GM19193 (cell line): ENCODE results near the gene AHCTF1.

ENCODE experiments used
- POLR2A ChIP-seq: IDR thresholded peaks from 4 replicates; pipeline ENCODE4 v1.6.1; 2011; ENCODE audit not compliant: insufficient read depth, insufficient read length; ENCODE audit errors: extremely low read depth

Gene AHCTF1

DNA sequence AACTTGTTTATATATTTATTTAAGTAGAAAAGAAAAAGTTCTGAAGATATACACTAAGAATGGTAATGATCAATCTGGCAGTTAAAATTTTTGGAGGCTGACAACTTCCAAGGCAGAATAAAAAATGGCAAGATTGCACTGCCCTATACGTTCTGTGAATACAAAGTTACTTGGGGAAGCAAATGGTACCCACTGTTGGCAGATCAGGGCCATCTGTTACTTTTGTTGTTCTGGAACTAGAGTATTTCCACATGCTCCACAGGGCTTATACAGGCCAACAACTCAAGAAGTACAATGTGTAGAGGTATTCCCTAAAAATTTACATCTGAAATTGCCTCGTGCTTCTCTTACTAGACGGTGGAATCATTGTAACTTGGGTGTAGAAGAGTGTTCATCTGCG lies 53.2 kb downstream of the AHCTF1 start:
- TF ChIP-seq POLR2A = no peak

DNA sequence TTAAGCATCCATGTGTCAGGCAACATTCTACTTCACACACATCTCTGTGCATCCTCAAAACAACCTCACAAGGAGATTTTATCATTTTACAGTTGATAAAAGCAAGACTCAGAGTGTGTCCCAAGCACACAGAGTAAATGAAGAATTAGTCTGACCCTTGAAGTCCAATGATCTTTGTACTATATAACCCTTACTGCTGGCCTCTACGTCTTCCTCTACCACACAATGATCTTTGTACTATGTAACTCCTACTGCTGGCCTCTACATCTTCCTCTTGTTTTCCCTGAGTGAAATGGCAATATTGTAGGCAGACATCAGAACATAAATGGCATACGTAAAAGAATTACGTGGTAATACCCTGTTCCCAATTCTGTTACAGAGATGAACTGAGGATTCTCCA lies 55.3 kb downstream of the AHCTF1 start:
- no peak for TF ChIP-seq POLR2A

DNA sequence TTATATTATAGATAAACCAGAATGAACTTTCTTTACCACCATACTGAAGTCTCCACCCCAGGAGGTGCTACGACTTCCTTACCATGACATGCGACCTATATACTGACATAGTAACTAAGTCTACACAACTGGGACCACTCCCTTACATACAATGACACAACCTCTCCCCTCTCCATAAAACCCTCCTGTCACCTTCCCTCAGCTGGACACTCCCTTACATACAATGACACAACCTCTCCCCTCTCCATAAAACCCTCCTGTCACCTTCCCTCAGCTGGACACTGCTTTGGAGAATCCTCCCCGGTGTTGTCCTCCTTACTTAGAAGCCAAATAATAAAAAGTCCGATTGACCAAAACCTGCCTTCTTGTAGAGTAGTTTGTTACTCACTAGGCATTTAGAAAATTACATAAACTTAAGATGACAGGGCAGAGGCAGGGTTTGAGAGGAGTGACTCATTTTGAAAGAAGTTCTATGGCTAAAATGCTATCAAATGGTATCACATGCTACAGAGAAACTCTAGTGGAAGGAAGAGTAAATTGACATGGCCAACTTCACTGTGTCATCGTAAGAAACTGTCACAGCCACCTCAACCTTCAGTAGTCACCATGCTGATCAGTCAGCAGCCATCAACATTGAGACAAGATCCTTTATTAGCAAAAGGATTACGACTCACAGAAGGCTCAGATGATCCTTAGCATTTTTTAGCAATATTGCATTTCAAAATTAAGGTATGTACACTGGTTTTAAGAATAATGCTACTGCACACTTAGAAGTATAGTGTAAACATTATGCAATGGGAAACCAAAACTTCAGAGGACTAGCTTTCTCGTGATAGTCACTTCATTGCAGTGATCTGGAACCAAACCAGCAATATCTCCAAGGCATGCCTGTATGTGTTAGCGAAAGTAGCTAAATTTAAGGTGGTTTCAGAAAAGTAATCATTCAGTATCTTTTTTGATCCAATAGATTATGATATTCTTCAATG lies 56.4 kb downstream of the AHCTF1 start:
- no peak for TF ChIP-seq POLR2A

DNA sequence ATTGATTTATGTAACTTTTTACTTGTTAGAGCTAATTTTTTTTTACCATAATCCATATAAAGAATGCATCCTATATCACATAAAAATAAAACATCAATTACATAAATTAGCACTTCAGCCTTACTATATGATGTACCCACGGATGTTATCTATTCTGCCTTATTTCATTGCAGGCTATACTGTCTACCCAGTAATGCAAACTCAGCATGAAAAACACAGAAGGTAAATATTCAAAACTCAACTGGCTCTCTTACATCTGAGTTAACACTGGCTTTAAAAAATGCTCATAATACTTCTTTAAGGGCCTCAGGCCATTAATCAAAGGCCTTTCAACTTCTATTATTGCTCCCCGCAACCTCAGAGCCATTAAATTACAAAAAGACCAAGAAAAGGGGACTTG lies 65.8 kb downstream of the AHCTF1 start:
- TF ChIP-seq POLR2A = no peak

DNA sequence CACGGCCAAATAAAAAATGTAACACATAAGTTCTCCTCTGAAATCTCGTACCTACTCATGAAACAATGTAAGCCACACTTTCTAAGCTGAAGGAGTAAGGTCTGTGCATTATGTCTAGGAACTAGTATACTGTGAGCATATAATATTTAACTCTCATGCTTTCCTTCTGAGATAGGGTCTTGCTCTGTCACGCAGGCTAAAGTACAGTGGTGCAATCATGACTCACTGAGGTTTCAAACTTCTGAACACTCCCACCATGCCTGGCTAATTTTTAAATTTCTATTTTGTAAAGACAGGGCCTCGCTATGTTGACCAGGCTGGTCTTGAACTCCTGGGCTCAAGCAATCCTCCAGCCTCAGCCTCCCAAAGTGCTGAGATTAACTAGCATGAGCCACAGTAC lies 71.3 kb downstream of the AHCTF1 start:
- no peak for TF ChIP-seq POLR2A

DNA sequence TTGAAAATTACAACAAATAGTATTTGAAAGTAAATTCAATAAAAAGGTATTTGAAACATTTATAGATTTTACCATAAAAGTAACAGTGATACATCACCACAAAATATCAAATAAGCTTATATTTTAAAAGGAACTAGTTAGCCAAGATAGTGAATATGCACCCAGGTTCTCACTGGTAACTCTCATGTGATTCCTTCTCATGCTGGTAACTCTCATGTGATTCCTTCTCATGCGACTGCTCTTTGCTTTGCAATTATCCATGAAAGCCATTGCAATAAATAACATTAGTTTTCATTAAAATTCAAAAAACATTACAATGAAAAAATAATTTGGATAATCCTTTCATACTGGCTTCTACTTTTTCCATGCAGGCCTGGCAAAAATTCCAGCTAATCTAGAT lies 75.4 kb downstream of the AHCTF1 start:
- TF ChIP-seq POLR2A = no peak

DNA sequence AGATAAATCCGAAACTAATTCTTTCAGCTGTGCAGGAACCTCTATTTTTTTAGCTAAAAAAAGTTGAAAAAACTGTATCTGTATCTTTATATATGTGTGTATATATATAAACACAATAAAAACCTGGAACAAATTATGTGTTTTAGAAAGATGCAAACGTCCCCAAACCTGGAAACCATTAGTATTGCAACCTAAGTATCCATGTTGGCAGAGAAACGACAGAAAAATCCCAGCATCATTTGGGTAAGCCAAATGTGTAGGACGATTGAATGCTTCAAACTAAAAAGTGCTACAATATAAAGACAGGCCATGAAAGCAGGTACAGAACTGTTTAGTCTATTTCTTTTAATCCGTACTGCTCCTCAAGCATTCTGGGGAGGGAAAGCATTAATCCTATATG lies 87.9 kb downstream of the AHCTF1 start:
- TF ChIP-seq POLR2A = no peak

DNA sequence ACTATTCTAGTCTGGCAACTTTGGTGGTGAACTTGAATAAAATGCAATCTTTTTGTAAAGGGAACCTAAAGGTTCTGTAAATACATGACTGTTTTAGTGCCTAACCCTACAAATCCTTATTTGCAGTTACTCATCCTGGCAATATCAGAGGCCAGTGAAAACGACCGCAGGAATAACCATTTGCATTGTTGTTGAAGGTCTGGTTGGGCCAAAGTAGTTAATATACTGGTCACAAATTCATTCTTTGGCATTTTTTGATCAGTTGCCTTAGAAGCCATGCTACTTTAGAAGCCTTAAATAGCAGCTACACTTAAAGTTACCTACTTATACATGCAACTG lies 93.7 kb downstream of the AHCTF1 start:
- no peak for TF ChIP-seq POLR2A

DNA sequence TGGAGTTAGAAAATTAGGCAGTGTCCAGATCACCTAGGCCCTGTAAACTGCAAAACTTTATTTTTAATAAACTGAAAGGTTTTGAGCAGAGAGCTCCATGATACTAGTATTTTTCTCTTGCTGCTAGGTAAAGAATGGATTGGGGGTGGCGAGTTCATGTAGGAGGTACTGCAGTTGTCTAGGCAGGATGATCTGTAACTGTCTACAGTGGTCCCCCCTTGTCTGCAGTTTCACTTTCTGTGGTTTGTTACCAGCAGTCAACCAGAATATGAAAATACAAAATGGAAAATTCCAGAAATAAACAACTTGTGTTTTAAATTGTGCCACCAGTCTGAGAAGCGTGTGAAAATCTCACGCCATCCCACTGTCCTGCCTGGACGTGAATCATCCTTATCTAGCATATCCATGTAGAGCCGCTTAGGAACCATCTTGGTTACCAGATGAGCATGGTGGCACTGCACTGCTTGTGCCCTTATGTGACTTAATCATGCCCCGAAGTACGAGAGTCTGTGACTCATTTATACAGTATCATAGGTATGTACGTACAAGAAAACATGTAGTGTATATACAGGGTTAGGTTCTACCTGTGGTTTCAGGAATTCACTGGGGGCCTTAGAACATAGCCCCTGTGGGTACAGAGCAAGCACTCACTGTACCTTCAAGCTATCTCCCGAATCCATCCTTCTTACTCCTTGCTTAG lies 94.2 kb downstream of the AHCTF1 start:
- no peak for TF ChIP-seq POLR2A

DNA sequence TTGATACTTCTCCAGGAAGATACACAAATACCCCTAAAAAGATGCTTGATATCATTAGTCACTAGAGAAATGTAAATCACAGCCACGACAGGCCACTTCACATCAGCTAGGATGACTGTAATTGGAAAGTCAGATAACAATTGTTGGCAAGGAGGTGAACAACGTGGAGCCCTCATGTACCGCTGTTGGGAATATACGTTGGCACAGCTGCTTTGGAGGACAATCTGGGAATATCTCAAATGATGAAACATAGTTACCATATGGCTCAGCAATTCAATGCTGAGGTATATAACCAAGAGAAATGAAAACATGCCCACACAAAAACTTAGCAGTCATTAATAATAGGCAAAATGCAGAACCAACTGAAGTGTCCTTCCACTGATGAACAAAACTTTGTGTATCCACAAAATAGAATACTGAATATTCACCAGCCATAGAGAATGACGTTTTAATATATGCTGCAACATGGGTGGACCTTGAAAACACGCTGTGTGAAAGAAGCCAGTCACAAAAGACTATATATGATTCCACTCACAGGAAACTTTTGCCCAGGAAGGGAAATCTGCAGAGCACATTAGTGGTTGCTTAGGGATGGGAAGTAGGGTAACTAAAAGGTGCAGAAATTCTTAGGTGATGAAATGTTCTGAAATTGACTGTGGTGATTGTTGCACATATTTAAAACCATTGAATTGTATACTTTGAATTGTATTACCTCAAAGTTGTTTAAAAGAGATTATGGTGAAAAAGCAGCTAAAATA lies 95.4 kb downstream of the AHCTF1 start:
- no peak for TF ChIP-seq POLR2A

DNA sequence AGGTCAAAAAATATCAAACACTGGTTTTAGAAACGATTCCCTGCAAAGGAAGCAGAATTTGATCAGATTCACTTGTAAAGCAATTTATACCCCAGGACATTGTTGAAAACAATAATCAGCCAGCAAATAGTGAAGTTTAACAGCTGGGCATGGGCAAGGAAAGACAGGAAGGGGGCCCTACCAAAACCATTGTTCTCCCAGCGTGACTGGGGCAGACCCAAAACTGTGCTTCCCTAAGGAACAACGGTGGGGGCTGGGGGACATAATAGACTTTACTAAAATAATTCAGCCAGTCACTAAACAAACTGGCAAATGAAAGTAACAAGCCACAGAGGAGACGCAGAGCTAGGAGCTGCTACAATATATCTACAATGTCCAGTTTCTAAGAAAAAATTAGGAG lies 100.2 kb downstream of the AHCTF1 start:
- no peak for TF ChIP-seq POLR2A

DNA sequence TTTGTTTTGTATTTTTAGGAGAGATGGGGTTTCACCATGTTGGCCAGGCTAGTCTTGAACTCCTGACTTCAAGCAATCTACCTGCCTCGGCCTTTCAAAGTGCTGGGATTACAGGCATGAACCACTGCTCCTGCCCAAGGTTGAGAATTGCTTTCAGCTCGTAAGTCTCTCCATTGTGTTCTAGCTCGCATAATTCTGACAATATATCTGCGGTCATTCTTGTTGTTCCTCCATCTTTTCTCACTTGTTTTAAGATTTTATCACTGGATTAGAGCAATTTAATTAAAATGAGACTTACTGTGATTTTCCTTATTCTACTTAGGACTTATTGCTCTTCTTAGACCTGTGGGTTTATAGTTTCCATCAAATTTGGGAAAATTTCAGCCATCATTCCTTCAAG lies 102.9 kb downstream of the AHCTF1 start:
- TF ChIP-seq POLR2A = no peak

DNA sequence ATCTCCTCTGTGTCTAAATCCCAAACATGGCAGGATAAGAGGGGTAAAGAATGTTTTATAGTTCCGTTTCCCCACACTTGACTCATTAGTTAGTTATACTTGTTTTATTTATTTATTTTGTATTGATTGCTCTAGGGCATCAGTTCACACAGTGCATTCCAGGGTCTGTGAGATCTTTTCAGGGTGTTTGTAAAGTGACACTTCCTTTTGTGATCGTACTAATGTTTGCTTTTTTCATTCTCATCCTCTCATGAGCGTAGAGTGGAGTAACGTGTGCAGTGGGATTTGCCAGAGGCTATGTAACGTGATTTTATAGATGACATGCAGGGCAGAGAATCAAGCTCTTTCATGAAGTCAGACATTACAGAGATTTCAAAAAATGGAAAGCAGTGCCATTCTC lies 104.4 kb downstream of the AHCTF1 start:
- TF ChIP-seq POLR2A = no peak

DNA sequence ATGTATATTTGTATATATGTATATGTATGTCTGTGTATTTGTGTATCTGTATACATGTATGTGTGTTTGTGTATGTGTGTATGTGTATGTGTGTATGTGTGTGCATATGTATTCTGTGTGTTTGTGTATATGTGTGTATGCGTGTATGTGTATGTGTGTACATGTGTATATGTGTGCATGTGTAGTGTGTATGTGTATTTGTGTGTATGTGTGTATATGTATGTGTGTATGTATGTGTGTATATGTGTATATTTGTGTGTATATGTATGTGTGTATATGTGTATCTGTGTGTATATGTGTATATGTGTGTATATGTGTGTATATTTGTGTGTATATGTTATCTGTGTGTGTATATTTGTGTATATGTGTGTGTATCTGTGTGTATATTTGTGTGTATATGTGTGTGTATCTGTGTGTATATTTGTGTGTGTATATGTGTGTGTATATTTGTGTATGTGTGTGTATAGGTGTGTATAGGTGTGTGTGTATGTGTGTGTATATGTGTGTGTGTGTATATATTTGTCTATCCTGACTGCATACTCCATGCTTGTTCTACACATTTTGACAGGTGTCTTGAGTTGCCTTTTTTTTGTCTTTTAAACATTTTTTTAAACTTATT lies 106.1 kb downstream of the AHCTF1 start:
- TF ChIP-seq POLR2A = no peak

DNA sequence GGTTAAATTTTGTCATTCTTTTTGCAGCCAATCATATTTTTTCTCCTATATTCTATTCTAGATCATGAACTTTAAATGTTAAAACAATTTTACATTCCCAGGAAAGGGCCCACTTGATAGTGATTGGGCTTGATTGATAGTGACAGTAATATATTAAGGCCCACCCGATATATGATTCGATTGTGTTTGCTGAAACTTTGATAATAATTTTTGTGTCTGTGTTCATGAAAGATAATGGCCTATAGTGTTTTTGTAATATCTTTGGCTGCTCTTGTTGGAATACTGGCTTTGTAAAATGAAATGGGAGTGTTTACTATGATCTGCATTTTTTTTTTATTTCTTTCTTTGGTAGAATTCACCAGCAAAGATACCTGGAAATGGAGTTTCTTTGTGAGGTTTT lies 107.2 kb downstream of the AHCTF1 start:
- no peak for TF ChIP-seq POLR2A
